ENCODE results near the gene PPME1. TPM values are rescaled to one million over a fixed set of nuclear protein-coding genes. Genes with fewer than 3 reads are reported as not detected.

The PPME1 gene
- total RNA-seq, 1 donor from 2014 or later, result 401 TPM

DNA sequence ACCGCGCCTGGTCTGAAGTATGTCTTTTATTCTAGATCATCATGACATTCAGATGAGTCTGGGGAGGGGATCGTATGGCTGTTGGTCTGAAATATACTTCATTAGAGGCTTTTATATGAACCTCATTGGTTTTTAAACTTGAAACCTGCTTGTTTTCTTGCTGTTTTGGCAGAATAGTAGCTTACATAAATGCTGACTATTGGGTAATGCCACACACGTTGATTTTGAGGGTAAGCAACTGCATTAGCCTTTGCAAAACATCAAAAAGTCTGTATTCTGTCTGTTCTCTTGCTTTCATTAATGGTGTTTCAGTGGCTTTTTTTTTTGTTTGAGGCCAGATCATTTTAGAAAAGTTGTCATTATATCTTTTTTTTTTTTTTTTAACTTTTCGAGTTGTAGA is 14.2 kb downstream of the PPME1 start:
- no peak for DNase-seq (ENCODE audit: low read depth)
- Mint-ChIP-seq H3K36me3 (ENCODE audit: low read depth, unreplicated experiment) (peaks cover 17% of the 10 kb centered on the region), H3K27ac (ENCODE audit: unreplicated experiment) (no peak overlapping the region), H3K4me3 (ENCODE audit: unreplicated experiment) (peak overlapping the region; percentile 34), H3K9me3 (ENCODE audit: unreplicated experiment) (no peaks in the 10 kb centered on the region), H3K27me3 (ENCODE audit: low read depth, unreplicated experiment) (no peaks in the 10 kb centered on the region), H3K4me1 (ENCODE audit: low read depth, unreplicated experiment) (peaks cover 28% of the 10 kb centered on the region)
- FAIRE-seq, result no peak
- no peak for TF ChIP-seq CTCF (IDR thresholded peaks at IDR 0.05; ENCODE audit: insufficient read depth, low read depth, low read length)
- no peak for TF ChIP-seq EZH2 (IDR thresholded peaks at IDR 0.05; ENCODE audit: insufficient read depth, low read length)
- H3K9ac ChIP-seq (ENCODE audit: low read length), result no peak overlapping the region
- H3K27ac ChIP-seq (ENCODE audit: low read depth, low read length), result no peak overlapping the region
- H3K4me3 ChIP-seq (ENCODE audit: insufficient read depth, low read depth, low read length), result no peak overlapping the region
- no peak overlapping the region for H2AFZ ChIP-seq (ENCODE audit: low read depth, low read length)
- H3K27me3 ChIP-seq (ENCODE audit: insufficient read depth, low read length), result no peaks in the 10 kb centered on the region
- peaks cover 4% of the 10 kb centered on the region for H3K4me1 ChIP-seq (ENCODE audit: insufficient read depth, low read length)
- H3K79me2 ChIP-seq (ENCODE audit: insufficient read depth, low read length), result peaks cover 80% of the 10 kb centered on the region
- H3K9me3 ChIP-seq (ENCODE audit: insufficient read depth, low read depth, low read length), result no peaks in the 10 kb centered on the region
- H4K20me1 ChIP-seq (ENCODE audit: insufficient read depth, low read length), result peaks cover 62% of the 10 kb centered on the region
- no peaks in the 10 kb centered on the region for H3K36me3 ChIP-seq (ENCODE audit: insufficient read depth, low read length)
- H3K4me2 ChIP-seq (ENCODE audit: low read length), result no peak overlapping the region

- no peak overlapping the region for H2AFZ ChIP-seq (ENCODE audit: low read depth, low read length)
- no peak overlapping the region for H3K27ac ChIP-seq (ENCODE audit: low read depth, low read length)
- no peak overlapping the region for H3K4me2 ChIP-seq (ENCODE audit: low read length)
- H3K27me3 ChIP-seq (ENCODE audit: insufficient read depth, low read length), result no peaks in the 10 kb centered on the region
- TF ChIP-seq CTCF (IDR thresholded peaks at IDR 0.05; ENCODE audit: insufficient read depth, low read depth, low read length) (no peak), EZH2 (IDR thresholded peaks at IDR 0.05; ENCODE audit: insufficient read depth, low read length) (no peak)
- DNase-seq (ENCODE audit: low read depth) (peak; percentile 60), FAIRE-seq (no peak)
- peaks cover 4% of the 10 kb centered on the region for H3K4me1 ChIP-seq (ENCODE audit: insufficient read depth, low read length)
- Mint-ChIP-seq H3K36me3 (ENCODE audit: low read depth, unreplicated experiment) (peaks cover 21% of the 10 kb centered on the region), H3K27ac (ENCODE audit: unreplicated experiment) (no peak overlapping the region), H3K4me3 (ENCODE audit: unreplicated experiment) (no peak overlapping the region), H3K9me3 (ENCODE audit: unreplicated experiment) (no peaks in the 10 kb centered on the region), H3K4me1 (ENCODE audit: low read depth, unreplicated experiment) (peaks cover 30% of the 10 kb centered on the region), H3K27me3 (ENCODE audit: low read depth, unreplicated experiment) (no peaks in the 10 kb centered on the region)
- H3K4me3 ChIP-seq (ENCODE audit: insufficient read depth, low read depth, low read length), result no peak overlapping the region
- no peaks in the 10 kb centered on the region for H3K9me3 ChIP-seq (ENCODE audit: insufficient read depth, low read depth, low read length)
- peaks cover under 1% of the 10 kb centered on the region for H3K36me3 ChIP-seq (ENCODE audit: insufficient read depth, low read length)
- H3K79me2 ChIP-seq (ENCODE audit: insufficient read depth, low read length), result peaks cover 77% of the 10 kb centered on the region
- peaks cover 64% of the 10 kb centered on the region for H4K20me1 ChIP-seq (ENCODE audit: insufficient read depth, low read length)
- no peak overlapping the region for H3K9ac ChIP-seq (ENCODE audit: low read length)
These were observed 14.6 kb downstream of the PPME1 start for GRCh38 chr11:74185695-74186094.

- H3K4me3 ChIP-seq (ENCODE audit: insufficient read depth, low read depth, low read length), result no peak overlapping the region
- H3K9me3 Mint-ChIP-seq (ENCODE audit: unreplicated experiment), result no peaks in the 10 kb centered on the region
- no peak overlapping the region for H3K27ac ChIP-seq (ENCODE audit: low read depth, low read length)
- no peaks in the 10 kb centered on the region for H3K9me3 ChIP-seq (ENCODE audit: insufficient read depth, low read depth, low read length)
- peaks cover 39% of the 10 kb centered on the region for H3K79me2 ChIP-seq (ENCODE audit: insufficient read depth, low read length)
- H3K36me3 ChIP-seq (ENCODE audit: insufficient read depth, low read length), result peaks cover under 1% of the 10 kb centered on the region
- H3K36me3 Mint-ChIP-seq (ENCODE audit: low read depth, unreplicated experiment), result peaks cover 27% of the 10 kb centered on the region
- FAIRE-seq (no peak), DNase-seq (ENCODE audit: low read depth) (peak; percentile 5)
- H3K27me3 Mint-ChIP-seq (ENCODE audit: low read depth, unreplicated experiment), result no peaks in the 10 kb centered on the region
- H3K27me3 ChIP-seq (ENCODE audit: insufficient read depth, low read length), result no peaks in the 10 kb centered on the region
- no peak for TF ChIP-seq EZH2 (IDR thresholded peaks at IDR 0.05; ENCODE audit: insufficient read depth, low read length)
- no peak for TF ChIP-seq CTCF (IDR thresholded peaks at IDR 0.05; ENCODE audit: insufficient read depth, low read depth, low read length)
- H3K4me2 ChIP-seq (ENCODE audit: low read length), result no peak overlapping the region
- H3K9ac ChIP-seq (ENCODE audit: low read length), result no peak overlapping the region
- no peak overlapping the region for H3K27ac Mint-ChIP-seq (ENCODE audit: unreplicated experiment)
- H2AFZ ChIP-seq (ENCODE audit: low read depth, low read length), result no peak overlapping the region
- no peak overlapping the region for H3K4me3 Mint-ChIP-seq (ENCODE audit: unreplicated experiment)
- peaks cover 14% of the 10 kb centered on the region for H3K4me1 Mint-ChIP-seq (ENCODE audit: low read depth, unreplicated experiment)
- peaks cover 15% of the 10 kb centered on the region for H4K20me1 ChIP-seq (ENCODE audit: insufficient read depth, low read length)
- H3K4me1 ChIP-seq (ENCODE audit: insufficient read depth, low read length), result no peaks in the 10 kb centered on the region
These were observed 24.7 kb downstream of the PPME1 start for GRCh38 chr11:74195828-74196227.

Data from astrocyte (in vitro differentiated cells and primary cell).